ENCODE data around the gene HPX.
"Not testable (repeated sequence)": the region's sequence is repeated elsewhere in the genome, so short reads cannot be mapped to it uniquely, and the experiment has no call there.

The HPX gene

GRCh38 chr11:6413791-6414201, 27.0 kb downstream of the HPX start:
- no peak for DNase-seq

DNA sequence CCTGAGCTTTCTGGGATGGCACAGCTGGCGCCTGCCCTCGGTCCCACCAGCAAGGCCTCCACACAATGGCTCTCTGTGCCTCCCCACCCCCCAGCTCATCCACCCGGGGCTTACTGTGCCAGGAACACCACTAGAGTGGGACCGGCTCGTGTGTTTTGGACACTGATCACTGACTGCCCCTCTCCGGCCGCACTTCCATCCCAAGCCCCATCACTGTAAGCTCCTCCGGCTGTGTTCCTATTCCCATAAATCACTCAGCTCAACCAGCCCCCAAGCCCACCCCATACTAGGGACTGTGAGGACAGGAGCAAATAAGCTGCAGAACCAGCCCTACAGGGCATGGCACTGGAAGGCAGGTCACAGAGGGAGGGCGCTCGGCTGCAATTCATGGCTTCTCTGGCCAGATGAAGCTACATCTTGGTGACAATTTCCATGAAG, 29.2 kb downstream of the HPX start:
- DNase-seq = no peak

- DNase-seq = no peak
Observed at GRCh38 chr11:6410695-6411430, 29.9 kb downstream of the HPX start.

DNA sequence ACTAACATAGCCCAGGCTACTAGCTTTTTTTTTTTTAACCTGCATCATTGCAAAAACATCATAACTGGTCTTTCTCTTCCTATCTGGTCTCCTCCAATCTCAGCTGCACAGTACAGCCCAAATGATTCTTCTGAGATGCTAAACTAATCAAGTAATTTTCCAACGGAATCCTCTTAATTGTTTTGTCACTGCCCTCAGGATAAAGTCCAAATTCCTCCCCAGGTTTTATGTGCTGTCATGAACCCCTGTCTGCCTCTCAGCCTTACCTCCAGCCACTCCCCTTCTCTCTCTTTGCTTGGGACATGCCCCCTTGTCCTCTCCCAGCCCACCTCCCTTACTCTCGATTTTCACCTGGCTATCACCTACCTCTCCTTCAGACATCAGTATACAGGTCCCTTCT, 34.4 kb downstream of the HPX start:
- no peak for DNase-seq

DNA sequence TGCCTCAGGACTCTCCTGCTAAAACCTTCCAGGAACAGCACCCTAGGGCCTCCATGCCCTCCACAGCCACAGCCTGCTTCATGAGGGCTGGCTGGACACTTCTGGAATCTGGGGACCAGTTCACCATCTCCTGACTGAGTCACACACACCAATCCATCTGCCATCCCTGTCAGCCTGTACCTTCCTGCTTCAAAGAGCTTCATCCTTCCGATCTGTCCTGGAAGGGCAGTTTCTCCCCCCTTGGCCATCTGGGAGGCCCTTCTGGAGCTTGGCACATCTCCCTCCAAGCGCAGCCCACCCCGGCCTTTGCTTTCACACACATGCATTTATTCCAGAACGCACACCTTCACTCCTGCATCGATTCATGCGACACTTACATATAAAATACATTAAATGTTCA, 34.9 kb downstream of the HPX start:
- DNase-seq = no peak

DNA sequence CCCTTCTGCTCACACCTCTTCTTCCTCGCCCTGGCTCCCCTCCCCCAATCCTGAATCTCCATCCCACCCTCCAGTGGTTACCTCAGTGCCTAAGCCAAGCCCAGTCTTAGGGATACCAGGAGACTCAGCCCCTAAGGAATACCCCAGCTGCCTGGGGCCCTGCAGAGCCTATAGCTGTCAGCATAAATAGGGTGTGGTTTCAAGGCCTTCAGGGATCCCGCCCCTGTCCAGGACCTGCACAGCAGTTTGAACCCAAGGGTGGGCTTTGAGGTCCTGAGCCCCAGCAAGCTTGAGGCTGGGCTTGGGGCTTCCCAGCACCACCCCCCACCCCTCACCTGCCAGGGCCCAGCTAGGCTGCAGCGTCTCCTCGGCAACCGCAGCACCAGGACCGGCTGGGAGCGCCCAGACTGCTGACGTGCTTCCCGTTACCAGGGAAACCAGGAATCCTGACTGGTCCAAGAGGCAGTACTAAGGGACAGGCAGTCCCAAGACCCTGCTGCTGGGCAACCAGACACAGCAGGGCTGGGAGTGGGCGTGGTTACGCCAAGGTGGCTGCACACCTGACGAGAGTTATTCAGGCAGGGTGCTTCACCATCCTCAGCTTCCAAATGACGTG, 35.6 kb downstream of the HPX start:
- DNase-seq = no peak

DNA sequence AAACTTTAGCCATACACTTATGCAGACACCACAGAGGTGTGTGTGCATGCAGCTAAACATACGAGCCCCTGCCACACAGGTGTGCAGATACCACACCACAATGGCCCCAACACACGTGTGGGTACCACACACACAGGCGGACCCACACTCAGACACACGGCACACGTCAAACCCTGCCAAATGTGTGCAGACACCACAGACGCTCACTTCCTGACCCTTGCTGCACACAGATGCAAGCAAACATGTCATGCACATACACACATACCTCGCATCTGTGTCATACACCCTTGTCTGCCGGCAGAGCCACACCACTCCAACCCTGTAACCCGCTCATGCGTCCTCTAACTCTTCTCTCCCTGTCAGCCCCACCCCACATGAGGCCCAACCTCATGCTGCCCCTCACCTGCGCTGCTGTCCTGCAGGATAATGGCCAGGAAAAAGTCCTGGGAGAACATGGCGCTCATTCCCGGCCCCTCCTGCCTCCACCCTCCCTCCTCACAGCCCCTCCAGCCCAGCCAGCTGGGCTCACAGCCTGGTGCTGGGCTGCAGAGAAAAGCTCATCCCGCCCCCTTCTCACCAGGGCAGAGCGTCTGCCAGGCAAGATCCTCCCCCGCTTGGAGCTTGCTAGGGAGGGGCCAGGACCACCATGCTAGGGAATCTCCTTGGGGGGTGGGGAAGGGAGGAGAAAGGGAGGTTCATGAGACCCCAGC, 36.3 kb downstream of the HPX start:
- no peak for DNase-seq

DNA sequence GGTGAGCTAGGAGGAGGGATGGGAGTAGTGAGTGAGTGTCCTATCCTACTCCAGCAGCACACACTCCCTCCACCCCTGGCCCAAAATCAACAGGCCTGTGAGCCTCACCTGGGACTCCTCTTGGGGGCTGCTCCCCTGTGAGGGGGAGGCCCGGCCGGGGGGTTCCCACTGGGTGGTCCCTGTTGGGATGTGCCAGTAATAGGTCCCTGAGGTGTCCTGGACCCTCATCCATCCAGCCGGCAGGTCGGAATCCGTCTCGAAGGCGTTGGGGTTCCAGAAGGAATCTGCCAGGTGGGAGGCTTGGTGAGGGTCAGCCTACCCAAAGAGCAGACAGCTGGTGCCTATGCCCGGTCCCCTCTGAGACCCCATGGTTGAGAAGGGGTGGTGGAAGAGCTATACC, 37.2 kb downstream of the HPX start:
- no peak for DNase-seq

DNA sequence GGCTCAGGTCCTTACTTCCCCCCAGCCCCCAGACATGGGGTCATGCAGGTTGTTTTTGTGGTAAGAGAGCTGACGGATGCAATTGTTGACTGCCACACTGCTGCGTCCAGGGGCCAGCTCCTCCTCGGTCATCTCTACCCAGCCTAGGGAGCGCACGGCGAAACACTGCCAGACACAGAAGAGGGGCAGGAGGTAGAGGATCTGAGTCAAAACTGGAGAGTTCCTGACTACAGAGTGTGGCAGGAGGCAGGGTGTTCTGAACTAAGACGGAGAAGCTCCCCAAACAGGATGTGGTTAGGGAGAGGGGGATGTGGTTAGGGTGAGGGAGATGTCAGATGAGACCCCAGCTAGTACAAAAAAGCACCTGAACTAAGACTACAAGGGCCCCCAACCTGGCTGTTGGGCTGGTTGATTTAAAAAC, 38.2 kb downstream of the HPX start:
- DNase-seq = no peak

DNA sequence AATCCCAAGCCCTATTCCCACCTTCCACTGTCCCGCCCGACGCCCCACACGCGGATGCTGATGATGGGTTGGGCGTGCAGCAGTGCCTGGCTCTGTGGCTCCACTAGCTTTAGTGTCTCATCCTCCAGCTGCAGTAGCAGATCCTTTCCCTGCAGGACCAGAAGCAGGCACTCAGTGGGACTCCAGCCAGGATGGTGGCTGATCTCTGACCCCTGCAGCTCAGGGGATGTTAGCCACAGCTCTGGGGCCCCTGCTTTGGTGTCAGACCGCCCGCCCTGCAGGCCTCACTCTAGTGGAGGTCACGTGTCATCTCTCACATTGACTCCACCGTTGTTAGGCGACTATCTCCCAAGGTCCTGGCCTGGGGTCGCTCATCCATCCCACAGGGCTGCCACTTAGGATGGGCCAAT, 38.7 kb downstream of the HPX start:
- no peak for DNase-seq

DNA sequence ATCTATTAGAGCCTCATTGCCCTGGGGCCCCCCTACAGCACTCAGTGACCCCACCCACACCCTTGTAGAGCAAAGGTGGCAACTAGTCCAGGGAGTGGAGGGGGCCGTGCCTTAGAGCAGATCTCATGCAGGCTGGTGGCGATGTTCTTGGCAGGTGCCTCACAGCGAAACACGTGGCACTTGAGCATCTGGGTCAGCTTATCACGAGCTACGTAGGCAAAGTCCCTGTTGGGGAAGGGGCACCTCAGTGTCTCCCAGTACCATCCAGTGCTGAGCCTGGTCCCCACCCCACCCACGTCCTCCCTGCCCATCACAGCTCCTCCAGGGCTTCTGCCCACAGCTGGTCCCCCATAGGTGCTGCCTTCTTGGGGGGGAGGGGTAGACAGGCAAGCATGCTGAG, 39.3 kb downstream of the HPX start:
- no peak for DNase-seq

DNA sequence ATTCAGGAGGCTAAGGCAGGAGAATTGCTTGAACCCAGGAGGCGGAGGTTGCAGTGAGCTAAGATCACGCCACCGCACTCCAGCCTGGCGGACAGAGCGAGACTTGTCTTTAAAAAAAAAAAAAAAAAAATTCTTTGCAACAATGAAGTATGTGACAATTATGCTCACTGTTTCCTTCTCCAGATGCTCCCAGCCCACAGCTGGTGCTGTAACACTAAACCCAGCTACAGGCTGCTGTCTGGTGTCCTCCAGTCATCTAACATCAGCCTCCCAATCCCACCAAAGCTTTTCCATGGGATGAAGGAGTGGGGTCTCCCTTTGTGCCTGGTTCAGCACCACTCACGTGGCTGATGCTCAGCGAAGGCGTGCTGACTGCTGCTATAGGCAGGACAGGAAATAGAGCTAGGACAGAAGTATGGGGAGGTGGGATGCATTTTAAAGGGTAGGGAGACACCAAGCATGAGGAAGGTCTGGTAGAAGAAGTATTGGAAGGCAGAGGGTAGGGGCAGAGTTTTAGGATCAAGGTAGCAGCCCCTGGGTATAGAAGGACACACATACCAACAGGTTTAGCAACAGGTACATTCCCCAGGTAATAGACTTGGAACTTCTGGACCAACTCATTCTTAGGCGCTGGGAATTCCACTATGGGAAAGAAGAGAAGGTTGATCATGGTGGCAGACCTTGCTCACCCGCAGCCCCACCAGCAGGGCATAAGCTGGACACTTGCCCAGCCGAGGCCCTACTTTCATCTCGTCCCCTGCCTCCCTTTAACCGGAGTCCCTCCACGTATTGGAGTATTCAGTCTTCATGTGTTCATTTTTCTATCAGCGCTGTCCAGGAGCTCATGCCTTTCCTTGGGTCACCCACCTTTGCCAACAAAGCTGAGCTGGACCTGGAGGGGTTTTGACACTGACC, 40.1 kb downstream of the HPX start:
- no peak for DNase-seq

DNA sequence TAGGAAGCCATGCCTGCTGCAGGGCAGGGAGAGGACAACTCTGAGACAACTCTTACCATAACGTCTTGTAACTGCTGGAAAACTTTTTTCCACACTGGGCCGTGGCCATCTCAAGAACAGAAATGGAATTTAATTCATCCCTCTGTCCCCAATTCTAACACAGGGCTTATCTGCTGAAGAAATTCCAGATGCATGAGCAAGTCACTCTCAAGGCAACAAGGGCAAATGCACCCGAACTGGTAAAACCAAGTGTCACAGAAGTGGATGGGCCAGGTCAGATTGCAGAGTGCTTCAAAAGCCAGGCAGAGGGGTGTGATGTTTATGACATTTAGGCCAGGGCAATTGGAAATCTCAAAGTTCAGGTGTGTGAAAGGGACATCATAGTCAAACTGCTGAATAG, 43.2 kb downstream of the HPX start:
- no peak for DNase-seq

- DNase-seq = no peak
Observed at GRCh38 chr11:6397156-6397555, 43.6 kb downstream of the HPX start.

DNA sequence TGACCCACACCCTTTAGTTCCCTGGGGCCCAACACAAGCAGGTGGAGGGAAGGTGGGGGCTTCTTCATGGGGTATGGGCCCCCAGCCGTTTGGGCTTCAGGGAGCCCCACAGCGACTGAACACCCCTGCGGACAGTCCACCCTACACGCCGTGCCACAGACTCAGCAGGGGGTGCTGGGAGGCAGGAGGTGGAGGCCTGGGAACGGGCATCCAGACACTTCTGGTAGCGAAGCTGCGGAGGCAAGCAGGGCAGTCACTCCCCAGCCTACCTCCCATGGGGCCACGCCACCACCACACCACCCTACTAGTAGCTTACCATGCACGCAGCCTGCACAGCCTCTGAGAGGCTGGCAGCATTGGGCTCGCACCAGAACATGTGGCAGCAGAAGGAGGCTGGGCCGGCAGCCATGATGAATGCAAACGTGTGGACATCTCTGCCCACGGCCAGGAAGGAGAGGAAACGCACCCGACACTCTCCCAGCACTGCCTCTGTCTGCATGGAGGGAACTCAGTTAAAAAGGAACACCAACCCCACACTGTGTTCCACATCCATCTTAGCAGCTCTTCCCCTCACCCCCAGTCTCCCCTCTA, 45.2 kb downstream of the HPX start:
- DNase-seq = no peak

- no peak for DNase-seq
Observed at GRCh38 chr11:6393989-6394670, 46.7 kb downstream of the HPX start.

- DNase-seq = not testable (repeated sequence)
Observed at GRCh38 chr11:6392251-6392650, 48.5 kb downstream of the HPX start.

- DNase-seq = peak; percentile 15
Observed at GRCh38 chr11:6391537-6392134, 49.2 kb downstream of the HPX start.

GRCh38 chr11:6390718-6391469, 49.9 kb downstream of the HPX start:
- DNase-seq = no peak

DNA sequence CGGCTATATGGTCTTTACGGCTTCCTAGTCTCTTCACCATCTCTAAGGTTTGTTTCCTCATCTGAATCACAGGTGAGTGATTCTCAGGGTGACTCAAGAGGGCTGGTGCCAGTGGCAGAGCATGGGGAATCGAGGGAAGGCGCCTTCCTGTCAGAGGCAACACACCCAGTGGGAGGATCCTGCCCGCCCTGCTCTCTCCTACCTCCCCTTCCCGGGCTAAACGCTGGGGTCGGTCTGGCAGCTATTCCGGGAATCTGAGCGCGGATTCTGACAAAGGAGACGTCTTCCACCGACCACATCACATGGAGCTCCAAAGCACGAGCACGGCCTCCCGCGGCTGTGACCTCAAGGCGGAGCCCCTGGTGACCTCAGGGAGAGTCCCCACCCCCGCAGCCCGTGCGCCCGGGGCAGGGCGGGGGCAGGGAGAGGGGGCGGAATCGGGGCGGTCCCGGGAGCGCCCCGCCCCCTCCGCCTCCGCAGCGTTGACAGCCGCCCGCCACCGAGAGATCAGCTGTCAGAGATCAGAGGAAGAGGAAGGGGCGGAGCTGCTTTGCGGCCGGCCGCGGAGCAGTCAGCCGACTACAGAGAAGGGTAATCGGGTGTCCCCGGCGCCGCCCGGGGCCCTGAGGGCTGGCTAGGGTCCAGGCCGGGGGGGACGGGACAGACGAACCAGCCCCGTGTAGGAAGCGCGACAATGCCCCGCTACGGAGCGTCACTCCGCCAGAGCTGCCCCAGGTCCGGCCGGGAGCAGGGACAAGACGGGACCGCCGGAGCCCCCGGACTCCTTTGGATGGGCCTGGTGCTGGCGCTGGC, 50.7 kb downstream of the HPX start, which contains the start of gene SMPD1:
Gene SMPD1, plus strand, starts transcription at position 570 of the 813 bp plus-strand sequence. Its CDS starts 125 bp downstream, at position 695.
- peak; percentile 88 for DNase-seq

Data from NCI-H1092 treated with DMSO at 0.1 percent for 48 hours (cell line).